Cerebellar nuclear complex (tissue), 1 donor: ENCODE results near the gene P2RX5.
"Not testable (repeated sequence)": the region's sequence is repeated elsewhere in the genome, so short reads cannot be mapped to it uniquely, and the experiment has no call there.

Experiments used
- DNase-seq, 2 experiments: peaks; one replicate each; lab custom pipeline; 2025; lab: John Stamatoyannopoulos, UW

P2RX5 gene

DNA sequence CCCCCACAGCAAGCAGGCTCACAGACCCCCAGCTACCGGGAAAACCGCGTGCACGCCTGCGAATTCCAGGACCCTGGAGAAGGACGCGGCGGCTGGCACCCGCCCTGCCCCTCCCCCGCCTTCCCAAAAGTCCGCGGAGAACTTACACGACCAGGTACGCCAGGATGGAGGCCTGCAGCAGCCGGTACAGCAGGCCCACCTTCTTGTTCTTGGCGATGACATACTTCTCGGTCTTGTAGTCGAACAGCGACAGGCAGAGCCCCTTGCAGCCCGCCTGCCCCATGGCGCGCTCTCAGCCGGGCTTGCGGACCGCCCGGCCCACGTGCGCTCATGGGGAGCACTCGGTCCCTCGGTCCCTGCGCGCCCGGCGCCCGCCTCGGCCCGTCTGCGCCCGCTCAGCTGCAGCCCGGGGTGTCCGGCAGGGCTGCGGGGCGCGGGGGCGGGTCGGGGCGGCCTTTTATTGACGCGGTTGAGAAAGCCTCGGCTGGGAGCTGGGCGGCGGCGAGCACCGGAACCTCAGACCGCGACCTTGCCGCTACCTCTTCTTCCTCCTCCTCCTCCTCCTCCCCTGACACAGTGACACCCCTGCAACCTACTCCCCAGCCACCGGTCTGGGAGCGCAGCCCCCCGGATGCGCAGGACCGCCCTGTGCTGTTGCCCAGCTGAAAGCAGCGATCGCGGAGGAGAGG, at the start of gene P2RX5:
P2RX5 (minus strand) TSS at position 433 of the 689 bp plus-strand sequence; CDS start at position 283, 150 bp downstream.
- no peak for DNase-seq

DNA sequence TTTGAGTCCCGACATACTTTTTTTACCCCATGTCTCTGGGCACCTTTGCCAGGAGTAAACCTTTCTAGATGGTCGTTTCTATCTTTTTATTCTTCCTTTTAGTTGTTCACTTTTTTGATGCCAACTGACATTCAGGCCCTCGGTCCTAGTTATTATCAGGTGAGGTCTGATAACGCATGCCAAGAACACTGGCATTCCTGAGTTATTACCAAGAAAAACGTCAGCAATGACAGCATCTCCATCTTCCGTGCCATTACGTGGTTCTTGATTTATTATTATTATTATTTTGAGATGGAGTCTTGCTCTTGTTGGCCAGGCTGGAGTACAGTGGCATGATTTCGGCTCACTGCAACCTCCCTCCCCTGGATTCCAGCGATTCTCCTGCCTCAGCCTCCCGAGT, 49.1 kb upstream of the P2RX5 start:
- no peak for DNase-seq

DNA sequence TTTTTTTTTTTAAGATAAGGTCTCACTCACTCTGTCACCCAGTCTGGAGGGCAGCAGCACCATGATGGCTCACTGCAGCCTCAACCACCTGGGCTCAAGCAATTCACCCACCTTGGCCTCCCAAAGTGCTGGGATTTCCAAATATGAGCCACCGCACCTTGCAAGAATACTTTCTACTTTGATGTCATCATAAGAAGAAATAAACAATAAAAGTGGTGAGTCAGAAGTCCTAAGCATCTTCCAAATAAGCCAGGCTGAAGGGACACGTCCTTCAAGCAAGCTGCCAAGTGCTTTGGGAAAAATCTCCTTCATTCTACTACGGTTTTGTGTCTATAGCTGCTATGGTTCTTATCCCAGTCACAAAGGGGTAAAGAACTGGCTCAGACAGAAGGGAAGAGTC, 48.1 kb upstream of the P2RX5 start:
- no peak for DNase-seq

- no peak for DNase-seq
Observed at GRCh38 chr17:3740611-3741073, 44.7 kb upstream of the P2RX5 start.

DNA sequence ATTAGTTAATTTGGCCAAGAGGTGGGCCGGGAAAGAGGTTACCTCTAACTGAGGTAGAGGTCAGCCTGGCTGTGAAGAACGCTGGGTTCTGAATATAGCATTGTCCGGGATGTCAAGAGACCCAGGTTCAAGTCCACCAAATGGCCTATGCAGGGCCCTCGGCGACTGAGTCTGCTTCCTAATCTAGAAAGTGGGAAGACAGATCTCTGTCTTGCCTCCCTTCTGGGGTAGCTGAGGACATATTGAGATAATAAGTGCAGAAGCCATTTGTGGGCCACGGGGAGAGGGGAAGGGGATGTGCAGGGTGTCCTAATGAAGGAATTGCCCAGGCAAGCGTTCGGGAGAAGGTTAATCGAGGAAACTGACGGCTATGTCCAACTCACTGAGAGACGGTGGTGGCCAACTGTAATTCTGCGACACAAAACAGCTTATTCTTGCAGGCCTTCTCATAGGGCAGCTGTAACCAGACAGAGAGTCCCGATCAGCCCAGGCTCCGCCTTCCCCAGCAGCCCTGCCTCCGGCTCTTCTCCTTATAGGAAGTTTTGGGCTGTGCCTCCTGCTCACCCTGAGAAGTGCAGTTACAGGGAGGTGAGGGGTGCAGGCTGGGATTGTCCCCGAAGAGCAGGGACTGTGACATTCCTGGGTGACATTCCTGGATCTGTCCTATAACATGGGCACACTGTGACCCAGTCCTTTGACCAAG, 43.6 kb upstream of the P2RX5 start:
- DNase-seq = no peak

DNA sequence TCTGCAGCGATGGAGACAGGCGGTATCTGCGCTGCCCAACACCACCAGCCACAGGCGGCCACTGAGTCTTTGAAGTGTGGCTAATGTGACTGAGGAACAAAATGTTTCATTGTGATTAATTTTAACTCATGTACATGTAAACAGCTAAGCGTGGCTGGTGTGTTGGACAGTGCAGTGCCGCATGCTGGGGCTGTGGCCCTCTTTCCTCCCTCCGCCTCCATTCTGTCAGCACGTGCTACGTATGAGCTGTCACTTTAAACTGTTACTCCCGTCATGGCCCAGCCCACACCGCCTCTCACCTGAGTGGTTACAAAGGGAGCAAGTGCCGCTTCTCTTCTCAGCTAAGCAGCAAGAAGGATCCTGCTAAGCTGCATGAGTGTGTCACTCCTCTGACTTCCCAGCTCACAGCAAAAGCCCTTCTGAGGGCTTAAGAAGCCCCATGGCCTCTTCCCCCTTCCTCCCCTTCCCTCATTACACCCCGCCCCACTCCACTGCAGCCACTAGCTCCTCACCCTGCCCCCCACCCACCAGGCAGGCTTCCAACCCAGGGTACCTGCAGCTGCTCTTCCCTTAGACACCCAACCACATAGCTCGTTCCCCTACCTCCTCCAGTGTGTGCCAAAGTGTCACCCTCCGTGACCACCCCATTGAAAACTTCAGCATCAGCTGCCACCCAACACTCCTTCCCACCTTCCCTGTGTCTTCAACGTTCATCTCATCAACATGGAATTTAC, 42.8 kb upstream of the P2RX5 start:
- DNase-seq = peak; percentile 35 to 51

DNA sequence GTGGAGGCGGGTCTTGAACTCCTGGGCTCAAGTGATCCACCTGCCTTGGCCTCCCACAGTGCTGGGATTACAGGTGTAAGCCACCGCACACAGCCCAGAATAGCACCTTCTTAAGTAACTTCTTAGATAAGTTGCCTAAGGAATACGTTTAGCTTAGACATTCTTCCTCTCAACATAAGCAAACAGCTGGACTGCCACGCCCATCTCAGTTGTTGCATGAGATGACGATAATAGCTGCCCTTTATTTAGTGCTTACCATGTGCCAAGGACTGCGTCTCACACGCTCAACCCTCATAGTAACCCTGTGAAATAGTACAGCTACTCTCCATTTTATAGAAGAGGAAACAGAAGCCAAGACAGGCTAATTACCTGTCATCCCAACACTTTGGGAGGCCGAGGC, 39.6 kb upstream of the P2RX5 start:
- DNase-seq = no peak

DNA sequence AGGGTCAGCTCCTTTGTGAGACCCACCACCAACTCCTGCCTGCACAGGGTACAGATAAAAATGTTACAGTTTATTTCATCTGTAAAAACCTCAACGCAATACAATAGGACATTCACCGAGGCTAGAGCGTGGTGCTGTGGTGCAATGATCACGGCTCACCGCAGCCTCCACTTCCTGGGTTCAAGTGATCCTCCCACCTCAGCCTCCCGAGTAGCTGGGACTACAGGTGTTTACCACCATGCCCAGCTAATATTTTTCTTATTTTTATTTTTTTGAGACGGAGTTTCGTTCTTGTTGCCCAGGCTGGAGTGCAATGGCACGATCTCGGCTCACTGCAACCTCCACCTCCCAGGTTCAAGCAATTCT, 38.9 kb upstream of the P2RX5 start:
- DNase-seq = not testable (repeated sequence)

GRCh38 chr17:3732210-3732621, 36.3 kb upstream of the P2RX5 start:
- DNase-seq = no peak

GRCh38 chr17:3730881-3731429, 35.0 kb upstream of the P2RX5 start:
- no peak for DNase-seq

DNA sequence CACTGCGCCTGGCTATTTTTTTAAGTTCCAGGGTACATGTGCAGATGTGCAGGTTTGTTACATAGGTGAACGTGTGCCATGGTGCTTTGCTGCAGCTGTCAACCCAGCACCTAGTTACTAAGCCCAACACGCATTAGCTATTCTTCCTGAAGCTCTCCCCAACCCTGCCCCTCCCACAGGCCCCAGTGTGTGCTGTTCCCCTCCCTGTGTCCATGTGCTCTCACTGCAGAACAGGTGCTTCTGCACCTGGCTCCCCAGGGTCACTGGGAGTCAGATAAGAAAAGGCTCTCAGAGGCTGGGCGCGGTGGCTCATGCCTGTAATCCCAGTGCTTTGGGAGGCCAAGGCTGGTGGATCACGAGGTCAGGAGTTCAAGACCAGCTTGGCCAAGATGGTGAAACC, 33.9 kb upstream of the P2RX5 start:
- no peak for DNase-seq

DNA sequence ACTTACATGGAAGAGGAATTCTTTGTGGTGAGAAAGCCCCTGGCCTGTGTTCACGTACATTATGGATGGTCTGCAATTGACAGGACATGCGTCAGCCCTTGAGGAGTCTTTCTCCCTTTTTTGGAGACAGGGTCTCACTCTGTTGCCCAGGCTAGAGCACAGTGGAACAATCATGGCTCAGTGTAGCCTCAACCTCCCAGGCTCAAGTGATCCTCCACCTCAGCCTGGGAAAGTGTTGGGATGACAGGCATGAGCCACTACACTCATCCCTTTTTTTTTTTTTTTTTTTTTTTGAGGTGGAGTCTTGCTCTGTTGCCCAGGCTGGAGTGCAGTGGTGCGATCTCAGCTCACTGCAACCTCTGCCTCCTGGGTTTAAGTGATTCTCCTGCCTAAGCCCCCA, 32.1 kb upstream of the P2RX5 start:
- not testable (repeated sequence) for DNase-seq

DNA sequence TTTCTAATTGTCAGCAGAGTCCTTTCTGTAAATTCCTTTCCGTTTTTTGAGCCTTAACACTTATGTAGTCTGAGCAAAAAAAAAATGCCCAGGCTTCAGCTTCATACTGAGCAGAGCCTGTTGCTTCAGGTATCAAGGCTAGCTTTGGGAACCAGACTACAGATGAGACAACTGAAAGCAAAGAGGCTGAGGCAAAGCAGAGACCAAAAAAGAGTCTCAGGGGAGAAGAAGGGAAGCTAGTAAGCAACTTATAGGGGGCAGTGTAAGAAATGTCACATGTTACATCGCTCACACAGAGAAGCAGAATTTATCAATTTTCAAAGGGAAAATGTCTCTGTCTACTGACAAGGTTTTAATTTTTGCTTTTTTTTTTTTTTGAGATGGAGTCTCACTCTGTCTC, 31.1 kb upstream of the P2RX5 start:
- DNase-seq = no peak

- DNase-seq = no peak
Observed at GRCh38 chr17:3724378-3725077, 28.6 kb upstream of the P2RX5 start.

DNA sequence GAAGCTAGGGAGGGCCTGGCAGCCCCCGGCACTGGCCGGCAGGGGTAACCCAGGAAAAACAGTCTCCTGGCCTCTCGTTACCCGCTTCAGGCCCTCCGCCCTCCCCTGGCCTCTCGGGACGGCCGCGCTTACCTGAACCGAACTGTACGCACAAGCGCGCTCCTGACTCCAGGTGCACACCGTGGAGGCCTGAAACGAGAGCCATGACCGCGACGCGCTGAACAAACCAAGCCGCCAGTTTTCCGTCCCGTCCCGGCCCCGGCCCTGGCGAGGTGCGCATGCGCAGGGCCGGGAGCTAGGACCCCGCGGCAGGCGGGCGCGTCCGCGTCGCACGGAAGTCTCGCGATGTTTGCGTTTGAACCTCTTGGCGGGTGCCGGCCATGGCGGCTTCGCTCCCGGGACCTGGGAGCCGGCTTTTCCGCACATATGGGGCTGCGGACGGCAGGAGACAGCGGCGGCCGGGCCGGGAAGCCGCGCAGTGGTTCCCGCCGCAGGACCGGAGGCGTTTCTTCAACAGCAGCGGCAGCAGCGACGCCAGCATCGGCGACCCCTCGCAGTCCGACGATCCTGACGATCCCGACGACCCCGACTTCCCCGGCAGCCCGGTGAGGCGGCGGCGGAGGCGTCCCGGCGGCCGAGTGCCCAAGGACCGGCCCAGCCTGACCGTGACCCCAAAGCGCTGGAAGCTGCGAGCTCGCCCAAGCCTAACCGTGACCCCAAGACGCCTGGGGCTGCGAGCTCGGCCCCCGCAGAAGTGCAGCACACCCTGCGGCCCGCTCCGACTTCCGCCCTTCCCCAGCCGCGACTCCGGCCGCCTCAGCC, 27.8 kb upstream of the P2RX5 start, which contains the start of gene HASPIN:
HASPIN (plus strand) TSS at position 348 of the 822 bp plus-strand sequence; CDS start at position 381, 33 bp downstream.
- DNase-seq = peak in 1 of 2 experiments; percentile 35

- DNase-seq = no peak
Observed at GRCh38 chr17:3723188-3723555, 27.2 kb upstream of the P2RX5 start.

DNA sequence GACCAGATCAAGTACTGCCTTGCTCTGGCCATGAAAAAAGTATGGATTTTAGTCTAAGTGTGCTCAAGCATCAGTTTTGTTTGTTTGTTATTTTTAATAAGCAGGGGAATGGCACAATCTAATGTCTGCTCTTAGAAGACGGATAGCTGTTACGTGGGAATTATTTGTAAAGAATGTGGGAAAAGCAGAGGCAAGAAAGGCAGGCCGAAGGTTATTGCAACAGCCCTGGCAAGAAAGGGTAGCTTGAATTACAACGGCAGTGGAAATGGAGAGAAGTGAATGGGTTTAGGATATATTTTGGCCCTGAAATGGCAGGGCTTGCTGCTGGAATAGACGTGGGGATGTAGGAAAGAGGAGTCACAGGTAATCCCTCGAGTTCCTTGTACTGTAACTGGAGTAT, 26.8 kb upstream of the P2RX5 start:
- no peak for DNase-seq

- DNase-seq = no peak
Observed at GRCh38 chr17:3719265-3719664, 23.3 kb upstream of the P2RX5 start.

DNA sequence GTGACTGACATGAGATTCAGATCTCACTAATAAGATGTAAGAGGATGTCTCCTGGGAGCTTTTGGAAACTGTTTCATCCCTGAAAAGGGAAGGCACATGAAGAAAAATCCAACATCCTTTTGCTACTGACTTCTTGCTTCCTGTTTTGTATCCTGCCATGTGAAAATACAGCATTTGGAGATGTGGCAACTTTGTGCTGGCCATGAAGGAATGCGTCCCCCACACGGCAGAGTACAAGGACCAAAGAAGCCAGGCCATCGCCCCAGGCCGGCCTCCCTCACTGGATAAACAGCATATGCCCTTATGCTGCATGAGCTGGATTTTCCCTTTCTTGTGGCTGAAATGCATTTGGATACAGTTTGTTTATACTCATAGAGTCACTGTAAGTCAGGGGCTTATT, 22.2 kb upstream of the P2RX5 start:
- no peak for DNase-seq

GRCh38 chr17:3715296-3715695, 19.3 kb upstream of the P2RX5 start:
- no peak for DNase-seq
